Stimulated activated CD4-positive, alpha-beta T cell treated with anti-CD3 and anti-CD28 coated beads, Interleukin-1b, Interleukin-23, amount 100 ng/mL, for 1 hour (primary cell): ENCODE results near the gene LCN12.

Experiments
- DNase-seq, 2 donors: peaks; one replicate each; pipeline ENCODE4 v3.0.0-alpha.2; 2020; ENCODE audit warnings: low read depth in 2 of 2

LCN12 gene

GRCh38 chr9:136945333-136946227 is 6.5 kb upstream of the LCN12 start:
- no peak for DNase-seq

- no peak for DNase-seq
Observed at GRCh38 chr9:136946228-136947027, 5.6 kb upstream of the LCN12 start.

GRCh38 chr9:136947028-136947891 is 4.8 kb upstream of the LCN12 start:
- no peak for DNase-seq

GRCh38 chr9:136947955-136948510 is 4.0 kb upstream of the LCN12 start:
- DNase-seq, result no peak

GRCh38 chr9:136949239-136949816 is 2.7 kb upstream of the LCN12 start:
- DNase-seq, result no peak

GRCh38 chr9:136949817-136950655 is 2.0 kb upstream of the LCN12 start:
- DNase-seq, result peak; percentile 90 to 94

- DNase-seq, result no peak
Observed at GRCh38 chr9:136950656-136951276, 1.3 kb upstream of the LCN12 start.

- no peak for DNase-seq
Observed at GRCh38 chr9:136952321-136952850, 313 bp downstream of the LCN12 start.

- no peak for DNase-seq
Observed at GRCh38 chr9:136952876-136953770, 1.1 kb downstream of the LCN12 start.

GRCh38 chr9:136953771-136954269 is 1.7 kb downstream of the LCN12 start:
- no peak for DNase-seq

GRCh38 chr9:136954270-136955083 is 2.4 kb downstream of the LCN12 start:
- DNase-seq, result no peak

GRCh38 chr9:136955202-136955942 is 3.3 kb downstream of the LCN12 start:
- DNase-seq, result no peak

GRCh38 chr9:136955943-136956335 is 3.9 kb downstream of the LCN12 start:
- no peak for DNase-seq

GRCh38 chr9:136956604-136957003 is 4.5 kb downstream of the LCN12 start:
- no peak for DNase-seq

- no peak for DNase-seq
Observed at GRCh38 chr9:136957461-136957860, 5.4 kb downstream of the LCN12 start.

- DNase-seq, result no peak
Observed at GRCh38 chr9:136957901-136958300, 5.8 kb downstream of the LCN12 start.

GRCh38 chr9:136958473-136958872 is 6.4 kb downstream of the LCN12 start:
- no peak for DNase-seq
